GM18508 (cell line): Measurements from ENCODE around the gene TMEM203.
A peak's percentile ranks its signal among the peaks of the same experiment; 100 is the strongest.

ENCODE experiments used
- ATAC-seq: cut with Tn5 transposase; IDR thresholded peaks from one replicate; pipeline ENCODE4 v1.9.1; 2021; ENCODE audit warnings: moderate number of reproducible peaks; ENCODE audit not compliant: insufficient read depth, unreplicated experiment

TMEM203 gene

GRCh38 chr9:137219757-137220316 lies 14.4 kb upstream of the TMEM203 start:
- ATAC-seq, result no peak

GRCh38 chr9:137218754-137219271 lies 13.4 kb upstream of the TMEM203 start:
- ATAC-seq, result no peak

GRCh38 chr9:137218212-137218753 lies 12.8 kb upstream of the TMEM203 start:
- no peak for ATAC-seq

- no peak for ATAC-seq
These were observed 12.1 kb upstream of the TMEM203 start for GRCh38 chr9:137217276-137218211.

- no peak for ATAC-seq
These were observed 10.9 kb upstream of the TMEM203 start for GRCh38 chr9:137216188-137216965.

- no peak for ATAC-seq
These were observed 9.9 kb upstream of the TMEM203 start for GRCh38 chr9:137215196-137215986.

GRCh38 chr9:137214620-137215019 lies 9.2 kb upstream of the TMEM203 start:
- ATAC-seq, result no peak

- ATAC-seq, result no peak
These were observed 8.0 kb upstream of the TMEM203 start for GRCh38 chr9:137213160-137214060.

- no peak for ATAC-seq
These were observed 7.1 kb upstream of the TMEM203 start for GRCh38 chr9:137212520-137212919.

GRCh38 chr9:137211532-137211931 lies 6.1 kb upstream of the TMEM203 start:
- ATAC-seq, result no peak

- no peak for ATAC-seq
These were observed 1.2 kb upstream of the TMEM203 start for GRCh38 chr9:137206602-137207001.

- no peak for ATAC-seq
These were observed 720 bp downstream of the TMEM203 start for GRCh38 chr9:137204731-137205125.

- no peak for ATAC-seq
These were observed 2.5 kb downstream of the TMEM203 start for GRCh38 chr9:137202966-137203365.

GRCh38 chr9:137201205-137201868 lies 4.1 kb downstream of the TMEM203 start:
- ATAC-seq, result no peak

GRCh38 chr9:137200311-137201204 lies 4.9 kb downstream of the TMEM203 start, which contains the start of gene TPRN:
TPRN (minus strand) TSS chr9:137200741; CDS start chr9:137200711, 30 bp downstream.
- peak; percentile 69 for ATAC-seq

- no peak for ATAC-seq
These were observed 5.9 kb downstream of the TMEM203 start for GRCh38 chr9:137199411-137200121.
